Ovary (tissue), 9 donors: ENCODE measurements around the gene MAJIN. TPM values are rescaled to one million over a fixed set of nuclear protein-coding genes. Genes with fewer than 3 reads are reported as not detected.

Experiments used
- DNase-seq, 5 donors: peaks; one replicate each; pipeline ENCODE4 v3.0.0-alpha.2; 2019 to 2020
- H3K27ac ChIP-seq, 2 donors: fragments of 200-600 bp; one replicate each; pipeline versions ENCODE4 v1.5.1 to v1.8.0; 2019 to 2022
- H3K27me3 ChIP-seq: fragments of 200-600 bp; one replicate; pipeline ENCODE4 v1.8.0; 2022
- H3K36me3 ChIP-seq: fragments of 200-600 bp; sonication (generic); one replicate; pipeline ENCODE4 v1.5.1; 2019
- H3K4me1 ChIP-seq: one replicate; pipeline ENCODE4 v1.8.1; 2013; ENCODE audit warnings: mild to moderate bottlenecking, moderate library complexity; ENCODE audit not compliant: insufficient read depth
- H3K4me3 ChIP-seq: fragments of 200-600 bp; sonication (generic); one replicate; pipeline ENCODE4 v1.5.1; 2017
- H3K9me3 ChIP-seq, 2 donors: fragments of 200-600 bp in 1 of 2; sonication (generic) in 1 of 2; one replicate each; pipeline versions ENCODE4 v1.5.1 to v1.8.1; 2013 to 2019; ENCODE audit warnings: mild to moderate bottlenecking in 1 of 2, moderate library complexity in 1 of 2
- CTCF ChIP-seq, 3 donors: fragments of 450-650 bp in 2 of 3; fragments of 200-600 bp in 1 of 3; IDR thresholded peaks; one replicate each; pipeline versions ENCODE4 v1.5.1 to v1.8.0; 2016 to 2022; ENCODE audit warnings: antibody characterized with exemption in 3 of 3, mild to moderate bottlenecking in 1 of 3
- EP300 ChIP-seq: sonication (generic); formaldehyde crosslinking; IDR thresholded peaks from one replicate; pipeline ENCODE4 v1.6.1; 2017; ENCODE audit warnings: antibody characterized with exemption
- POLR2A ChIP-seq: fragments of 450-650 bp; IDR thresholded peaks from one replicate; pipeline ENCODE4 v1.6.1; 2017; ENCODE audit warnings: antibody characterized with exemption, mild to moderate bottlenecking, moderate library complexity
- WGBS, 3 donors: extraction: QIAGEN DNeasy Blood & Tissue Kit in 1 of 3; methylation state at CpG; one replicate each; pipeline versions ENCODE4 v1.1.5 to v1.1.7; 2013 to 2017; 5-methylcytosine and 5-hydroxymethylcytosine counted together
- intact Hi-C, 4 donors: fragments of 100-400 bp; cut with DNase I; formaldehyde crosslinking; loops; one replicate each; pipeline versions ENCODE4 v1.11.0 to v1.15.1; 2022 to 2023
- polyA plus RNA-seq, 2 donors: library from polyadenylated mRNA; stranded (reverse); fragments of 200-250 nt in 1 of 2; fragments of 350-450 nt in 1 of 2; fragmentation: Illumina TruSeq in 1 of 2; extraction: RNeasy Lipid Tissue Mini Kit (QIAGEN cat#74804) in 1 of 2; gene quantifications; one replicate each; pipeline ENCODE4 v1.2.3, GENCODE V29; 2013 to 2014
- total RNA-seq, 7 donors: library from RNA; depleted of rRNA in 2 of 7; stranded (reverse); fragments of >200 nt in 2 of 7; fragmentation: NEBNext Ultra II Directional in 3 of 7; extraction: Animal tissue kit (Norgen Biotek cat#: 25700) in 3 of 7; gene quantifications; one replicate each; pipeline versions ENCODE4 v1.1.0 to v1.2.4, GENCODE V29; 2016 to 2023
- donor health status: DM: no; HTN: no; CAD: no; lungs with moderate emphysema.
- donor health status: DM: no; HTN: no; CAD: no.
- donor health status: Bipolar disorder and iron deficiency.
- donor health status: DM: yes; HTN: yes; CAD: no.
- donor health status: DM: no; HTN: no; CAD: no.
- donor health status: DM: yes; HTN: yes; CAD: no.

The MAJIN gene
- total and polyA plus RNA-seq, 9 donors: 0.46 TPM; not detected in 8

- TF ChIP-seq CTCF (IDR thresholded peaks at IDR 0.05): no peak
- no peak for TF ChIP-seq EP300
- no peak for TF ChIP-seq POLR2A
- H3K4me3 ChIP-seq: no peak overlapping the region
- H3K27me3 ChIP-seq: no peaks in the 10 kb centered on the region
- H3K9me3 ChIP-seq: no peaks in the 10 kb centered on the region
- H3K36me3 ChIP-seq: no peaks in the 10 kb centered on the region
- no peaks in the 10 kb centered on the region for H3K4me1 ChIP-seq
- no peak for DNase-seq
- H3K27ac ChIP-seq: no peak overlapping the region
- intact Hi-C loops: no loop called here
- 40 to 50% (median 42%) methylated on average over 5 of the region's 5 CpGs for WGBS, 3 donors
These were observed 24.6 kb downstream of the MAJIN start for GRCh38 chr11:64947208-64947814.

- H3K4me3 ChIP-seq: no peak overlapping the region
- H3K27ac ChIP-seq: peak overlapping the region in 1 of 2 donors; percentile 12
- peaks cover 7% of the 10 kb centered on the region for H3K4me1 ChIP-seq
- DNase-seq: no peak
- 80 to 85% (median 80%) methylated on average over 4 of the region's 4 CpGs for WGBS, 3 donors
- H3K9me3 ChIP-seq: no peaks in the 10 kb centered on the region
- intact Hi-C loops: loop anchor here in 1 of 4 donors (10.0 kb wide), 1 partner anchor 48 kb away; no protein-coding TSS in a partner anchor
- no peak for TF ChIP-seq EP300
- no peak for TF ChIP-seq CTCF (IDR thresholded peaks at IDR 0.05)
- TF ChIP-seq POLR2A: no peak
- H3K36me3 ChIP-seq: no peaks in the 10 kb centered on the region
- H3K27me3 ChIP-seq: no peaks in the 10 kb centered on the region
These were observed 35.4 kb downstream of the MAJIN start for GRCh38 chr11:64936539-64936938.

- TF ChIP-seq EP300 (no peak), POLR2A (no peak), CTCF (IDR thresholded peaks at IDR 0.05) (no peak)
- intact Hi-C loops: loop anchor here in 1 of 4 donors (10.0 kb wide), 1 partner anchor 49 kb away; no protein-coding TSS in a partner anchor
- Histone ChIP-seq H3K36me3 (no peaks in the 10 kb centered on the region), H3K4me3 (no peak within 1 kb of the TSS), H3K4me1 (peaks cover 7% of the 10 kb centered on the region), H3K9me3 (no peaks in the 10 kb centered on the region), H3K27ac (peak within 1 kb of the TSS; percentile 12 to 50), H3K27me3 (no peaks in the 10 kb centered on the region)
- WGBS, 3 donors: 25 to 26% (median 26%) methylated on average over 14 of the region's 14 CpGs
- peak; percentile 48 to 75 (median 61) for DNase-seq
These were observed 36.4 kb downstream of the MAJIN start, which contains the start of gene GPHA2 for GRCh38 chr11:64935359-64936081. Gene GPHA2, minus strand, starts transcription at chr11:64935893. Its CDS starts 433 bp downstream, at chr11:64935460.

- H3K27me3 ChIP-seq: no peaks in the 10 kb centered on the region
- peaks cover 6% of the 10 kb centered on the region for H3K4me1 ChIP-seq
- TF ChIP-seq CTCF (IDR thresholded peaks at IDR 0.05) (no peak), EP300 (no peak), POLR2A (no peak)
- H3K27ac ChIP-seq: no peak overlapping the region
- 76 to 80% (median 79%) methylated on average over 23 to 27 of the region's 27 CpGs for WGBS, 3 donors
- intact Hi-C loops: loop anchor here in 1 of 4 donors (10.0 kb wide), 1 partner anchor 50 kb away; no protein-coding TSS in a partner anchor
- H3K9me3 ChIP-seq: no peaks in the 10 kb centered on the region
- no peak for DNase-seq
- no peak overlapping the region for H3K4me3 ChIP-seq
- H3K36me3 ChIP-seq: no peaks in the 10 kb centered on the region
These were observed 37.1 kb downstream of the MAJIN start for GRCh38 chr11:64934682-64935358.
